ENCODE results near the gene C11orf68.
A peak's percentile ranks its signal among the peaks of the same experiment; 100 is the strongest.

Gene C11orf68

GRCh38 chr11:65888163-65888814, 30.6 kb downstream of the C11orf68 start, which contains the start of gene FIBP:
Gene FIBP (minus strand): TSS chr11:65888471. CDS start chr11:65888418, 53 bp downstream.
- peak; percentile 96 for DNase-seq

- DNase-seq, result no peak
Measured at GRCh38 chr11:65887723-65888162, 31.1 kb downstream of the C11orf68 start.

- DNase-seq, result no peak
Measured at GRCh38 chr11:65886826-65887722, 31.8 kb downstream of the C11orf68 start.

- no peak for DNase-seq
Measured at GRCh38 chr11:65885808-65886536, 32.9 kb downstream of the C11orf68 start.

- no peak for DNase-seq
Measured at GRCh38 chr11:65885231-65885630, 33.6 kb downstream of the C11orf68 start.

- peak; percentile 83 to 85 for DNase-seq
Measured at GRCh38 chr11:65884716-65885092, 34.2 kb downstream of the C11orf68 start.

- no peak for DNase-seq
Measured at GRCh38 chr11:65883786-65884715, 34.8 kb downstream of the C11orf68 start.

- no peak for DNase-seq
Measured at GRCh38 chr11:65883058-65883761, 35.7 kb downstream of the C11orf68 start.

- no peak for DNase-seq
Measured at GRCh38 chr11:65882120-65883057, 36.5 kb downstream of the C11orf68 start.

GRCh38 chr11:65880844-65881421, 37.9 kb downstream of the C11orf68 start:
- DNase-seq, result peak in 1 of 2 donors; percentile 20

GRCh38 chr11:65880027-65880426, 38.8 kb downstream of the C11orf68 start:
- DNase-seq, result no peak

GRCh38 chr11:65879617-65880016, 39.2 kb downstream of the C11orf68 start, which contains the start of gene CTSW:
Gene CTSW (plus strand): TSS chr11:65879837. CDS start chr11:65879855, 18 bp downstream.
- DNase-seq, result peak; percentile 50 to 64

- DNase-seq, result peak; percentile 95 to 97
Measured at GRCh38 chr11:65873318-65874156, 45.3 kb downstream of the C11orf68 start.

- DNase-seq, result no peak
Measured at GRCh38 chr11:65872586-65873317, 46.1 kb downstream of the C11orf68 start, which contains the start of gene EFEMP2. Gene EFEMP2 (minus strand): TSS chr11:65872800. CDS start chr11:65872354, 446 bp downstream.

GRCh38 chr11:65871811-65872548, 46.9 kb downstream of the C11orf68 start:
- no peak for DNase-seq

GRCh38 chr11:65870706-65871681, 47.9 kb downstream of the C11orf68 start:
- DNase-seq, result no peak

All from CD4-positive, alpha-beta T cell treated with Interleukin-4 for 1 hour (primary cell).